GM12875 (cell line): ENCODE data around the gene PCOLCE2.

ENCODE experiments used
- H3K4me3 ChIP-seq: one replicate; pipeline ENCODE4 v1.5.1; 2011; ENCODE audit warnings: low read depth, low read length, control low read depth
- CTCF ChIP-seq: IDR thresholded peaks from 2 replicates; pipeline ENCODE4 v1.5.1; 2011; ENCODE audit warnings: low read depth, mild to moderate bottlenecking, control low read depth, inconsistent platforms, low read length, moderate library complexity, borderline replicate concordance; ENCODE audit not compliant: insufficient read depth

The PCOLCE2 gene

GRCh38 chr3:142852009-142852408 lies 36.9 kb downstream of the PCOLCE2 start:
- no peak for TF ChIP-seq CTCF

GRCh38 chr3:142850395-142851023 lies 38.4 kb downstream of the PCOLCE2 start:
- TF ChIP-seq CTCF = no peak
- H3K4me3 ChIP-seq = no peak overlapping the region

More at GRCh38 chr3:142852009-142852408, 36.9 kb downstream of the PCOLCE2 start:
- no peak overlapping the region for H3K4me3 ChIP-seq

GRCh38 chr3:142849148-142849547 lies 39.7 kb downstream of the PCOLCE2 start:
- no peak for TF ChIP-seq CTCF
- no peak overlapping the region for H3K4me3 ChIP-seq

- H3K4me3 ChIP-seq = no peak overlapping the region
- TF ChIP-seq CTCF = no peak
Measured at GRCh38 chr3:142846779-142847577, 41.9 kb downstream of the PCOLCE2 start.

- no peak overlapping the region for H3K4me3 ChIP-seq
- TF ChIP-seq CTCF = peak; percentile 58; the same call in 1 of the 2 replicates
Measured at GRCh38 chr3:142844339-142844977, 44.4 kb downstream of the PCOLCE2 start.

- H3K4me3 ChIP-seq = no peak overlapping the region
- no peak for TF ChIP-seq CTCF
Measured at GRCh38 chr3:142839831-142840230, 49.1 kb downstream of the PCOLCE2 start.

GRCh38 chr3:142837526-142837925 lies 51.4 kb downstream of the PCOLCE2 start:
- no peak overlapping the region for H3K4me3 ChIP-seq
- TF ChIP-seq CTCF = no peak
